HG03354 (cell line): Measurements from ENCODE around the gene HOXA7.

Source experiments
- ATAC-seq: cut with Tn5 transposase; IDR thresholded peaks from one replicate; pipeline ENCODE4 v1.9.1; 2021; ENCODE audit warnings: mild to moderate bottlenecking; ENCODE audit not compliant: unreplicated experiment, poor library complexity, severe bottlenecking

HOXA7 gene

GRCh38 chr7:27182861-27183681 lies 26.6 kb upstream of the HOXA7 start:
- ATAC-seq: no peak

GRCh38 chr7:27182285-27182841 lies 25.9 kb upstream of the HOXA7 start:
- ATAC-seq: no peak

- no peak for ATAC-seq
These were observed 25.4 kb upstream of the HOXA7 start for GRCh38 chr7:27181795-27182275.

GRCh38 chr7:27180431-27181420 lies 24.3 kb upstream of the HOXA7 start:
- no peak for ATAC-seq

GRCh38 chr7:27179503-27180430 lies 23.3 kb upstream of the HOXA7 start:
- ATAC-seq: no peak

GRCh38 chr7:27179030-27179429 lies 22.6 kb upstream of the HOXA7 start:
- ATAC-seq: no peak

GRCh38 chr7:27178366-27178765 lies 21.9 kb upstream of the HOXA7 start:
- no peak for ATAC-seq

GRCh38 chr7:27177795-27178320 lies 21.4 kb upstream of the HOXA7 start:
- no peak for ATAC-seq

GRCh38 chr7:27176962-27177794 lies 20.7 kb upstream of the HOXA7 start:
- ATAC-seq: no peak

- no peak for ATAC-seq
These were observed 20.0 kb upstream of the HOXA7 start for GRCh38 chr7:27176524-27176845.

- no peak for ATAC-seq
These were observed 19.4 kb upstream of the HOXA7 start for GRCh38 chr7:27175626-27176523.

- no peak for ATAC-seq
These were observed 18.6 kb upstream of the HOXA7 start for GRCh38 chr7:27174874-27175625.

GRCh38 chr7:27173956-27174873 lies 17.7 kb upstream of the HOXA7 start, which contains the start of gene HOXA10:
Gene HOXA10 (minus strand): TSS chr7:27174320. CDS start chr7:27174306, 14 bp downstream.
- no peak for ATAC-seq

GRCh38 chr7:27173511-27173955 lies 17.1 kb upstream of the HOXA7 start:
- ATAC-seq: no peak

- ATAC-seq: no peak
These were observed 16.5 kb upstream of the HOXA7 start for GRCh38 chr7:27172823-27173510.
